ENCODE data around the gene ADGRB2.

DNA sequence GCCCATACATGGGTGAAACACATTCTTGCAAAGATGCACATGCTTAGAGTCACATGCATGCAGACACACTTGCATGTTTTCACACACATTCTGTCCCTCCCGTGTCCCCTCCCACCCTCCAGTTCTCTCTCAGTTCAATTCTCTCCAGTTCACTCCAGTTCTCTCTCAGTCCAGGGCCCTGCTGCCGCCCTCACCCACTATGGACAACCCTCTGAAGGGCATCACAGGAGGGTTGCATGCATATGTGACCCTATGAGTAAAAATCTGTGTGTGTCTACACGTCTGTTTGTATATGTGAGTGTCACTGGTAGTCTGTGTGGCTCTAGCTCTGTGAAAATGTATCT is 21.8 kb upstream of the ADGRB2 start:
- TF ChIP-seq, protein P1, sequence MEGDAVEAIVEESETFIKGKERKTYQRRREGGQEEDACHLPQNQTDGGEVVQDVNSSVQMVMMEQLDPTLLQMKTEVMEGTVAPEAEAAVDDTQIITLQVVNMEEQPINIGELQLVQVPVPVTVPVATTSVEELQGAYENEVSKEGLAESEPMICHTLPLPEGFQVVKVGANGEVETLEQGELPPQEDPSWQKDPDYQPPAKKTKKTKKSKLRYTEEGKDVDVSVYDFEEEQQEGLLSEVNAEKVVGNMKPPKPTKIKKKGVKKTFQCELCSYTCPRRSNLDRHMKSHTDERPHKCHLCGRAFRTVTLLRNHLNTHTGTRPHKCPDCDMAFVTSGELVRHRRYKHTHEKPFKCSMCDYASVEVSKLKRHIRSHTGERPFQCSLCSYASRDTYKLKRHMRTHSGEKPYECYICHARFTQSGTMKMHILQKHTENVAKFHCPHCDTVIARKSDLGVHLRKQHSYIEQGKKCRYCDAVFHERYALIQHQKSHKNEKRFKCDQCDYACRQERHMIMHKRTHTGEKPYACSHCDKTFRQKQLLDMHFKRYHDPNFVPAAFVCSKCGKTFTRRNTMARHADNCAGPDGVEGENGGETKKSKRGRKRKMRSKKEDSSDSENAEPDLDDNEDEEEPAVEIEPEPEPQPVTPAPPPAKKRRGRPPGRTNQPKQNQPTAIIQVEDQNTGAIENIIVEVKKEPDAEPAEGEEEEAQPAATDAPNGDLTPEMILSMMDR (IDR thresholded peaks at IDR 0.05) = no peak
- TF ChIP-seq POLR2A (IDR thresholded peaks at IDR 0.05) (no peak), POLR2AphosphoS5 (IDR thresholded peaks at IDR 0.05) (no peak)
